DOHH2 (cell line): ENCODE data around the gene GPRIN3.

Source experiments
- EZH2phosphoT487 ChIP-seq: fragments of 200-600 bp; sonication (generic); IDR thresholded peaks from 2 replicates; pipeline ENCODE4 v1.6.1; 2017; ENCODE audit warnings: borderline replicate concordance, mild to moderate bottlenecking, antibody characterized with exemption, low read length, moderate library complexity, mixed read lengths
- TF ChIP-seq, protein P1 (sequence below): fragments of 200-600 bp; sonication (generic); IDR thresholded peaks from one replicate; pipeline ENCODE4 v1.5.1; 2014; ENCODE audit warnings: antibody characterized with exemption, mild to moderate bottlenecking, low read depth, low read length; ENCODE audit not compliant: poor library complexity, severe bottlenecking

DNA sequence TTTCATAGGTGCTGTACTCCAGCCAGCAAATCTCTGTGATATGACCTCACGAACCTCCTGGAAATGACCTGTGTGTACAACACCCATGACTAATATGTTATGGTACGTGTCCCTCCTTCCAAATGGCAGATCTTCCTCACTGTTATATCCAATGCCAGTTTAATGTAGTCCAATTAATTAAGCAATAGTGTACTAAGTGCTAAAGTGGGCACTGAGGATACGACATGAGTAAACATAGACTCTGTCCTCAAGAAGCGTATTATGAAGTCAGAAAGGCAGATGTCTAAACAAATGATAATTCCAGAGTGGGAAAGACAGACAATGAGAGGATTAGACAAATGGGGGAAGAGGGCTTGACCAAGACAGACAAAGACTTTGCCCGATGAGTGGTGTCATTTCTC, 33.9 kb downstream of the GPRIN3 start:
- TF ChIP-seq, protein P1, sequence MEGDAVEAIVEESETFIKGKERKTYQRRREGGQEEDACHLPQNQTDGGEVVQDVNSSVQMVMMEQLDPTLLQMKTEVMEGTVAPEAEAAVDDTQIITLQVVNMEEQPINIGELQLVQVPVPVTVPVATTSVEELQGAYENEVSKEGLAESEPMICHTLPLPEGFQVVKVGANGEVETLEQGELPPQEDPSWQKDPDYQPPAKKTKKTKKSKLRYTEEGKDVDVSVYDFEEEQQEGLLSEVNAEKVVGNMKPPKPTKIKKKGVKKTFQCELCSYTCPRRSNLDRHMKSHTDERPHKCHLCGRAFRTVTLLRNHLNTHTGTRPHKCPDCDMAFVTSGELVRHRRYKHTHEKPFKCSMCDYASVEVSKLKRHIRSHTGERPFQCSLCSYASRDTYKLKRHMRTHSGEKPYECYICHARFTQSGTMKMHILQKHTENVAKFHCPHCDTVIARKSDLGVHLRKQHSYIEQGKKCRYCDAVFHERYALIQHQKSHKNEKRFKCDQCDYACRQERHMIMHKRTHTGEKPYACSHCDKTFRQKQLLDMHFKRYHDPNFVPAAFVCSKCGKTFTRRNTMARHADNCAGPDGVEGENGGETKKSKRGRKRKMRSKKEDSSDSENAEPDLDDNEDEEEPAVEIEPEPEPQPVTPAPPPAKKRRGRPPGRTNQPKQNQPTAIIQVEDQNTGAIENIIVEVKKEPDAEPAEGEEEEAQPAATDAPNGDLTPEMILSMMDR, result no peak
- no peak for TF ChIP-seq EZH2phosphoT487
